NCI-H1105 treated with DMSO at 0.1 percent for 48 hours (cell line): ENCODE data around the gene SPDYE1.
"Not testable (repeated sequence)": the region's sequence is repeated elsewhere in the genome, so short reads cannot be mapped to it uniquely, and the experiment has no call there.

Experiments
- DNase-seq: peaks from one replicate; lab custom pipeline; 2025; lab: John Stamatoyannopoulos, UW

SPDYE1 gene

GRCh38 chr7:43997532-43997931, at the start of gene SPDYE1:
SPDYE1 (plus strand) TSS chr7:43997897; CDS start chr7:43999950, 2,053 bp downstream.
- not testable (repeated sequence) for DNase-seq

GRCh38 chr7:43952028-43952427, 45.7 kb upstream of the SPDYE1 start:
- no peak for DNase-seq

- DNase-seq: no peak
Measured at GRCh38 chr7:43953071-43953470, 44.6 kb upstream of the SPDYE1 start.

GRCh38 chr7:43954524-43955228, 43.0 kb upstream of the SPDYE1 start:
- DNase-seq: peak; percentile 6

- no peak for DNase-seq
Measured at GRCh38 chr7:43956027-43956426, 41.7 kb upstream of the SPDYE1 start.

- no peak for DNase-seq
Measured at GRCh38 chr7:43960933-43961332, 36.8 kb upstream of the SPDYE1 start.

GRCh38 chr7:43966392-43966791, 31.3 kb upstream of the SPDYE1 start:
- not testable (repeated sequence) for DNase-seq

GRCh38 chr7:43968172-43969040, 29.3 kb upstream of the SPDYE1 start:
- not testable (repeated sequence) for DNase-seq

GRCh38 chr7:43969586-43969985, 28.1 kb upstream of the SPDYE1 start:
- DNase-seq: not testable (repeated sequence)

GRCh38 chr7:43970698-43971097, 27.0 kb upstream of the SPDYE1 start:
- not testable (repeated sequence) for DNase-seq

- not testable (repeated sequence) for DNase-seq
Measured at GRCh38 chr7:43974033-43974573, 23.6 kb upstream of the SPDYE1 start.

- DNase-seq: not testable (repeated sequence)
Measured at GRCh38 chr7:43974725-43975482, 22.8 kb upstream of the SPDYE1 start.

- no peak for DNase-seq
Measured at GRCh38 chr7:43977525-43977924, 20.2 kb upstream of the SPDYE1 start.

GRCh38 chr7:43978102-43978501, 19.6 kb upstream of the SPDYE1 start:
- not testable (repeated sequence) for DNase-seq

GRCh38 chr7:43982848-43983247, 14.8 kb upstream of the SPDYE1 start:
- DNase-seq: not testable (repeated sequence)

GRCh38 chr7:43983736-43984135, 14.0 kb upstream of the SPDYE1 start:
- DNase-seq: not testable (repeated sequence)

- DNase-seq: peak; percentile 8
Measured at GRCh38 chr7:43985904-43986864, 11.5 kb upstream of the SPDYE1 start.

- DNase-seq: not testable (repeated sequence)
Measured at GRCh38 chr7:43987476-43987875, 10.2 kb upstream of the SPDYE1 start.

- not testable (repeated sequence) for DNase-seq
Measured at GRCh38 chr7:43990011-43990585, 7.6 kb upstream of the SPDYE1 start.

- not testable (repeated sequence) for DNase-seq
Measured at GRCh38 chr7:43990829-43991228, 6.9 kb upstream of the SPDYE1 start.
